Neural progenitor cell (in vitro differentiated cells): ENCODE results near the gene LPA.

Experiments used
- EZH2 ChIP-seq: fragments of 200-600 bp; sonication (generic); IDR thresholded peaks from 2 replicates; pipeline ENCODE4 v1.6.1; 2017; ENCODE audit warnings: antibody characterized with exemption, mild to moderate bottlenecking, moderate library complexity
- TF ChIP-seq, protein P1 (sequence below): fragments of 200-600 bp; sonication (generic); IDR thresholded peaks from 2 replicates; pipeline ENCODE4 v1.5.1; 2017; ENCODE audit warnings: antibody characterized with exemption, mild to moderate bottlenecking

GRCh38 chr6:160508599-160508998 lies 155.5 kb downstream of the LPA start:
- no peak for TF ChIP-seq EZH2
- TF ChIP-seq, protein P1, sequence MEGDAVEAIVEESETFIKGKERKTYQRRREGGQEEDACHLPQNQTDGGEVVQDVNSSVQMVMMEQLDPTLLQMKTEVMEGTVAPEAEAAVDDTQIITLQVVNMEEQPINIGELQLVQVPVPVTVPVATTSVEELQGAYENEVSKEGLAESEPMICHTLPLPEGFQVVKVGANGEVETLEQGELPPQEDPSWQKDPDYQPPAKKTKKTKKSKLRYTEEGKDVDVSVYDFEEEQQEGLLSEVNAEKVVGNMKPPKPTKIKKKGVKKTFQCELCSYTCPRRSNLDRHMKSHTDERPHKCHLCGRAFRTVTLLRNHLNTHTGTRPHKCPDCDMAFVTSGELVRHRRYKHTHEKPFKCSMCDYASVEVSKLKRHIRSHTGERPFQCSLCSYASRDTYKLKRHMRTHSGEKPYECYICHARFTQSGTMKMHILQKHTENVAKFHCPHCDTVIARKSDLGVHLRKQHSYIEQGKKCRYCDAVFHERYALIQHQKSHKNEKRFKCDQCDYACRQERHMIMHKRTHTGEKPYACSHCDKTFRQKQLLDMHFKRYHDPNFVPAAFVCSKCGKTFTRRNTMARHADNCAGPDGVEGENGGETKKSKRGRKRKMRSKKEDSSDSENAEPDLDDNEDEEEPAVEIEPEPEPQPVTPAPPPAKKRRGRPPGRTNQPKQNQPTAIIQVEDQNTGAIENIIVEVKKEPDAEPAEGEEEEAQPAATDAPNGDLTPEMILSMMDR = no peak
